ENCODE results near the gene CASP3.
"Not testable (repeated sequence)": the region's sequence is repeated elsewhere in the genome, so short reads cannot be mapped to it uniquely, and the experiment has no call there.

The CASP3 gene

GRCh38 chr4:184624972-184625554 lies 24.2 kb downstream of the CASP3 start:
- Histone ChIP-seq H3K27me3 (ENCODE audit: insufficient read depth, low read length, poor library complexity) (no peaks in the 10 kb centered on the region), H4K20me1 (ENCODE audit: insufficient read depth, low read length) (no peaks in the 10 kb centered on the region), H2AFZ (ENCODE audit: low read depth, low read length) (no peak overlapping the region), H3K4me2 (ENCODE audit: insufficient read depth, low read length) (no peak overlapping the region), H3K36me3 (ENCODE audit: insufficient read depth, low read length) (peaks cover 38% of the 10 kb centered on the region), H3K9ac (ENCODE audit: low read depth, low read length) (no peak overlapping the region), H3K4me1 (ENCODE audit: insufficient read depth, low read length) (no peaks in the 10 kb centered on the region), H3K79me2 (ENCODE audit: insufficient read depth, low read length) (no peaks in the 10 kb centered on the region), H3K4me3 (ENCODE audit: low read depth in 1 of 2, low read length in 2 of 2) (no peak overlapping the region), H3K27ac (ENCODE audit: low read length) (no peak overlapping the region), H3K9me3 (ENCODE audit: insufficient read depth, low read length, severe bottlenecking) (no peaks in the 10 kb centered on the region)
- TF ChIP-seq CTCF (IDR thresholded peaks at IDR 0.05; ENCODE audit: borderline replicate concordance, extremely low read depth, low read length, poor library complexity, severe bottlenecking) (no peak), EZH2 (IDR thresholded peaks at IDR 0.05; ENCODE audit: borderline replicate concordance, low read depth, low read length, severe bottlenecking) (no peak)
- DNase-seq: no peak
- no peak for ATAC-seq (ENCODE audit: insufficient read depth, low read depth)

DNA sequence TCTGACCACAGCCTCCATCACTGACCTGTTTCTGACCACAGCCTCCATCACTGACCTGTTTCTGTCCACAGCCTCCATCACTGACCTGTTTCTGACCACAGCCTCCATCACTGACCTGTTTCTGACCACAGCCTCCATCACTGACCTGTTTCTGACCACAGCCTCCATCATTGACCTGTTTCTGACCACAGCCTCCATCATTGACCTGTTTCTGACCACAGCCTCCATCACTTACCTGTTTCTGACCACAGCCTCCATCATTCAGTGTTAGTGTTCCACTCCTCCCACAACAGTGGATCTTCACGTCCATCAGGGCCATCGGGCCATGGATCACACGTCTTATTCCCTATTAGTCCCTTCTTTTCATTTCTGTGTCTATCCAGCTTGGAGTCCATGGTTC lies 24.7 kb downstream of the CASP3 start:
- H3K9ac ChIP-seq (ENCODE audit: low read depth, low read length); DNase-seq; H3K4me3 ChIP-seq (ENCODE audit: low read depth in 1 of 2, low read length in 2 of 2): not testable (repeated sequence)

GRCh38 chr4:184621518-184621917 lies 27.7 kb downstream of the CASP3 start:
- Histone ChIP-seq H3K4me3 (ENCODE audit: low read depth in 1 of 2, low read length in 2 of 2) (no peak overlapping the region), H3K27ac (ENCODE audit: low read length) (no peak overlapping the region), H3K27me3 (ENCODE audit: insufficient read depth, low read length, poor library complexity) (no peaks in the 10 kb centered on the region), H3K4me1 (ENCODE audit: insufficient read depth, low read length) (no peaks in the 10 kb centered on the region), H3K36me3 (ENCODE audit: insufficient read depth, low read length) (peaks cover 10% of the 10 kb centered on the region; the same call in 1 of the 2 replicates), H2AFZ (ENCODE audit: low read depth, low read length) (no peak overlapping the region), H4K20me1 (ENCODE audit: insufficient read depth, low read length) (no peaks in the 10 kb centered on the region), H3K79me2 (ENCODE audit: insufficient read depth, low read length) (no peaks in the 10 kb centered on the region), H3K9ac (ENCODE audit: low read depth, low read length) (no peak overlapping the region), H3K9me3 (ENCODE audit: insufficient read depth, low read length, severe bottlenecking) (no peaks in the 10 kb centered on the region), H3K4me2 (ENCODE audit: insufficient read depth, low read length) (no peak overlapping the region)
- TF ChIP-seq CTCF (IDR thresholded peaks at IDR 0.05; ENCODE audit: borderline replicate concordance, extremely low read depth, low read length, poor library complexity, severe bottlenecking): no peak
- TF ChIP-seq EZH2 (IDR thresholded peaks at IDR 0.05; ENCODE audit: borderline replicate concordance, low read depth, low read length, severe bottlenecking): no peak
- no peak for DNase-seq
- ATAC-seq (ENCODE audit: insufficient read depth, low read depth): no peak

More for the DNA sequence above, 24.7 kb downstream of the CASP3 start:
- H3K4me2 ChIP-seq (ENCODE audit: insufficient read depth, low read length); H3K79me2 ChIP-seq (ENCODE audit: insufficient read depth, low read length); H3K4me1 ChIP-seq (ENCODE audit: insufficient read depth, low read length); H3K27ac ChIP-seq (ENCODE audit: low read length); H4K20me1 ChIP-seq (ENCODE audit: insufficient read depth, low read length); H3K27me3 ChIP-seq (ENCODE audit: insufficient read depth, low read length, poor library complexity); H3K9me3 ChIP-seq (ENCODE audit: insufficient read depth, low read length, severe bottlenecking); H2AFZ ChIP-seq (ENCODE audit: low read depth, low read length); ATAC-seq (ENCODE audit: insufficient read depth, low read depth): not testable (repeated sequence)
- H3K36me3 ChIP-seq (ENCODE audit: insufficient read depth, low read length): peaks cover 33% of the 10 kb centered on the region

- Histone ChIP-seq H2AFZ (ENCODE audit: low read depth, low read length) (no peak overlapping the region), H3K36me3 (ENCODE audit: insufficient read depth, low read length) (peaks cover 7% of the 10 kb centered on the region; the same call in 1 of the 2 replicates), H3K9ac (ENCODE audit: low read depth, low read length) (no peak overlapping the region), H3K4me3 (ENCODE audit: low read depth in 1 of 2, low read length in 2 of 2) (no peak overlapping the region), H3K4me1 (ENCODE audit: insufficient read depth, low read length) (no peaks in the 10 kb centered on the region), H3K4me2 (ENCODE audit: insufficient read depth, low read length) (no peak overlapping the region), H3K27ac (ENCODE audit: low read length) (no peak overlapping the region), H4K20me1 (ENCODE audit: insufficient read depth, low read length) (no peaks in the 10 kb centered on the region), H3K27me3 (ENCODE audit: insufficient read depth, low read length, poor library complexity) (no peaks in the 10 kb centered on the region), H3K9me3 (ENCODE audit: insufficient read depth, low read length, severe bottlenecking) (no peaks in the 10 kb centered on the region), H3K79me2 (ENCODE audit: insufficient read depth, low read length) (no peaks in the 10 kb centered on the region)
- DNase-seq (no peak), ATAC-seq (ENCODE audit: insufficient read depth, low read depth) (no peak)
- TF ChIP-seq CTCF (IDR thresholded peaks at IDR 0.05; ENCODE audit: borderline replicate concordance, extremely low read depth, low read length, poor library complexity, severe bottlenecking): no peak
- TF ChIP-seq EZH2 (IDR thresholded peaks at IDR 0.05; ENCODE audit: borderline replicate concordance, low read depth, low read length, severe bottlenecking): no peak
Measured at GRCh38 chr4:184620212-184620867, 28.9 kb downstream of the CASP3 start.
